GM10248 (cell line): ENCODE measurements around the gene CHKA.
A peak's percentile ranks its signal among the peaks of the same experiment; 100 is the strongest.
"Not testable (repeated sequence)": the region's sequence is repeated elsewhere in the genome, so short reads cannot be mapped to it uniquely, and the experiment has no call there.

Source experiments
- CTCF ChIA-PET: fragments of 300-600 bp; sonication (Branson Sonifier 250); formaldehyde crosslinking; extraction: SDS; loops from one replicate; lab custom pipeline; 2021; ENCODE audit warnings: antibody characterized with exemption; lab: Yijun Ruan, JAX
- POLR2A ChIA-PET: fragments of 350-650 bp; sonication (Branson Sonifier 250); formaldehyde crosslinking; extraction: SDS; loops from one replicate; lab custom pipeline; 2020; ENCODE audit warnings: antibody characterized with exemption; lab: Yijun Ruan, JAX
- DNase-seq: peaks from one replicate; pipeline ENCODE4 v3.0.0; 2012; ENCODE audit errors: extremely low spot score
- CTCF ChIP-seq: IDR thresholded peaks from 2 replicates; pipeline ENCODE4 v1.5.1; 2012; ENCODE audit warnings: mild to moderate bottlenecking, low read depth; ENCODE audit errors: extremely low read depth, missing control alignments, control extremely low read depth

Gene CHKA

DNA sequence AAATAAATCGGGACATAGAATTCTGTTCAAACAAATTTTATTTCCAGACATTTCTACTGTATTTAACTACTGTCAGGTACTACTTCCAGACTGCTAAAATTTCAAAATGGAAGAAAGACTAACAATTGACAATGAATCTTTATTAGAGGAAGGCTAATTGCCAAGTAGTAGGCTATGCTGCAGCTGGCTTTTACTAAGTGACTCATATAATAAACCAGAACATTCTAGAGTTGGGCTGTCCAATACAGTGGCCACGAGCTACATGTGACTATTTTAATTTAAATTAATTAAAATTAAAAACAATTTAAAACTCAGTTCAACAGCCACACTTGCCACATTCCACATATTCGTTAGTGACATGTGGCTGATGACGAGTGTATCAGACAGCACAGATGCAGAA is 27.6 kb downstream of the CHKA start:
- no peak for DNase-seq
- ChIA-PET POLR2A (no interaction called here), CTCF (interaction anchor here (1.3 kb wide), 1 partner anchor 116 kb away, joined by 4 read pairs; no protein-coding TSS in a partner anchor)
- no peak for TF ChIP-seq CTCF

- POLR2A ChIA-PET, DNase-seq: not testable (repeated sequence)
- CTCF ChIA-PET, result interaction anchor here (1.4 kb wide), 1 partner anchor 10 kb away, joined by 4 read pairs; no protein-coding TSS in a partner anchor
Observed at GRCh38 chr11:68092946-68093345, 28.2 kb downstream of the CHKA start.

GRCh38 chr11:68092411-68092810 is 28.8 kb downstream of the CHKA start:
- DNase-seq, result no peak
- POLR2A ChIA-PET, result no interaction called here
- no peak for TF ChIP-seq CTCF

DNA sequence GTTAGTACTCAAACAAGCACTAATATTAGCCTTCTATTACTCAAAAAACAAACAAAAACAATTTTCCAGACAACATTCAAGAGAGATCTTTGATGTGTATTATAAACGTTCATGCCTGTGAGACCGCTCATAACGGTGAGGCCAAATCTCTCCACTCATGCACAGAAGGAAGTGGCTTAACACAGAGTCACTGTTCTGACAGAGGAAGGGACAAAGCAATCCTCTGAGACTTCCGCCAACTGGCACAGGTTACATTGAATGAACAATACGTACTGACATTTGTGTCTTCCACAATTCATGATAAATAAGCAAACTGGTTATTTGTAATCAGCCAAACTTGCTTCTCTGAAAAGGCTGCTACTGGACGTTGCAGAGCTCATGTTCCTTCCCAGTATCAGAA is 30.5 kb downstream of the CHKA start:
- CTCF ChIA-PET, result interaction anchor here (1.2 to 5.0 kb wide), 2 partner anchors 9 to 10 kb away, joined by 3 to 25 read pairs; no protein-coding TSS in a partner anchor
- peak; percentile 40 for DNase-seq
- TF ChIP-seq CTCF, result no peak
- POLR2A ChIA-PET, result no interaction called here

More at GRCh38 chr11:68092411-68092810, 28.8 kb downstream of the CHKA start:
- CTCF ChIA-PET, result interaction anchor here (0.9 to 1.4 kb wide), 5 partner anchors 11 to 114 kb away, joined by 3 to 4 read pairs (median 3); no protein-coding TSS in a partner anchor

DNA sequence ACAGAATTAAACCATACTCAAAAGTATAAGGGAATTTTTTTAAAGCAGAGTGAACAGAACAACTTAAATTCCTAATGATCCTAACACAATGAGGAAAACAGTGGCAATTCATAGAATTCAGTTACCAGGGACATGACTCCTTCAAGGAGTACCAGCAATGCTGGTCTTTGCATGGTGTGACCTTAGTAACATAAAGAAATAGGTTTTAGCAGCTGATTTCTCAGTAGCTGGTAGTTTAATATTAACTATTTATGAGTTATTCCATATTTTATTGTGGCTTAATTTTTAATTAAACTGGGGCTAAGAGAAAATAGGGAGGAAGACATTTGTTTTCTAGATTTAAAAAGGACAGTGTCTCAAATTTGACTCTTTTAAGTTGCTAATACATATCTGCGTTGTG is 30.9 kb downstream of the CHKA start:
- POLR2A ChIA-PET, result no interaction called here
- CTCF ChIA-PET, result interaction anchor here (1.2 to 5.0 kb wide), 2 partner anchors 9 kb away, joined by 3 to 25 read pairs; no protein-coding TSS in a partner anchor
- no peak for DNase-seq
- no peak for TF ChIP-seq CTCF

GRCh38 chr11:68089679-68090078 is 31.5 kb downstream of the CHKA start:
- POLR2A ChIA-PET, result no interaction called here
- CTCF ChIA-PET, result interaction anchor here (1.2 to 5.0 kb wide), 2 partner anchors 9 to 10 kb away, joined by 3 to 25 read pairs; no protein-coding TSS in a partner anchor
- DNase-seq, result no peak
- no peak for TF ChIP-seq CTCF

GRCh38 chr11:68083517-68083916 is 37.7 kb downstream of the CHKA start:
- ChIA-PET CTCF (no interaction called here), POLR2A (no interaction called here)
- DNase-seq, result no peak
- no peak for TF ChIP-seq CTCF
